Sigmoid colon (tissue), 4 donors: ENCODE results near the gene CMTR1.

Experiments used
- EP300 ChIP-seq, 4 donors: sonication (generic); formaldehyde crosslinking; IDR thresholded peaks; one replicate each; pipeline ENCODE4 v1.6.1; 2017; ENCODE audit warnings: antibody characterized with exemption in 4 of 4
- POLR2A ChIP-seq, 2 donors: fragments of 450-650 bp; IDR thresholded peaks; one replicate each; pipeline ENCODE4 v1.6.1; 2016; ENCODE audit warnings: antibody characterized with exemption in 2 of 2, mild to moderate bottlenecking in 2 of 2, moderate library complexity in 2 of 2
- TF ChIP-seq, protein P1 (sequence below), 4 experiments: fragments of 450-650 bp in 3 of 4; fragments of 200-600 bp in 1 of 4; IDR thresholded peaks; one replicate each; pipeline ENCODE4 v1.5.1; 2016 to 2019; ENCODE audit warnings: antibody characterized with exemption in 4 of 4, mild to moderate bottlenecking in 3 of 4, moderate library complexity in 2 of 4

DNA sequence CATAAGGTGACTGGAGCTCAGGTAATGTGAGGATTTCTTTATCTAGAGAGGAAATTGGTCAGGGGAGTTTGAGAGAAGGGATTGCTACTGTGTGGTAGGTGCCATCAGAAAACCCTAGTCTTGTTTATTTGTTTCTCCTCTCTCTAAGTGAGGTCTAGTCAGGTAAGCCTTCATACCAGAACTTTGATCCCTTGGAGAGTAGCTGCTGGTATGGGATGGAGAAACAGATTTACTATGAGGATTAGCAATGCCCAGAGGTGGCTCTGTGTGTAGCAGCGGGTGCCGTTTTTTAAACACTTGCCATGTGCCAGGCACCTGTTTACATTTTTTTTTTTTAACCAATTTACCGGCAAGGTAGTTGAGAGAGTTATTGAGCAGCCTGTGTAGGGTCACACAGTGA, 19.5 kb downstream of the CMTR1 start:
- TF ChIP-seq, protein P1, sequence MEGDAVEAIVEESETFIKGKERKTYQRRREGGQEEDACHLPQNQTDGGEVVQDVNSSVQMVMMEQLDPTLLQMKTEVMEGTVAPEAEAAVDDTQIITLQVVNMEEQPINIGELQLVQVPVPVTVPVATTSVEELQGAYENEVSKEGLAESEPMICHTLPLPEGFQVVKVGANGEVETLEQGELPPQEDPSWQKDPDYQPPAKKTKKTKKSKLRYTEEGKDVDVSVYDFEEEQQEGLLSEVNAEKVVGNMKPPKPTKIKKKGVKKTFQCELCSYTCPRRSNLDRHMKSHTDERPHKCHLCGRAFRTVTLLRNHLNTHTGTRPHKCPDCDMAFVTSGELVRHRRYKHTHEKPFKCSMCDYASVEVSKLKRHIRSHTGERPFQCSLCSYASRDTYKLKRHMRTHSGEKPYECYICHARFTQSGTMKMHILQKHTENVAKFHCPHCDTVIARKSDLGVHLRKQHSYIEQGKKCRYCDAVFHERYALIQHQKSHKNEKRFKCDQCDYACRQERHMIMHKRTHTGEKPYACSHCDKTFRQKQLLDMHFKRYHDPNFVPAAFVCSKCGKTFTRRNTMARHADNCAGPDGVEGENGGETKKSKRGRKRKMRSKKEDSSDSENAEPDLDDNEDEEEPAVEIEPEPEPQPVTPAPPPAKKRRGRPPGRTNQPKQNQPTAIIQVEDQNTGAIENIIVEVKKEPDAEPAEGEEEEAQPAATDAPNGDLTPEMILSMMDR (IDR thresholded peaks at IDR 0.05), result no peak
- no peak for TF ChIP-seq POLR2A (IDR thresholded peaks at IDR 0.05)
- no peak for TF ChIP-seq EP300 (IDR thresholded peaks at IDR 0.05)
